ENCODE data around the gene TOMM5. TPM values are rescaled to one million over a fixed set of nuclear protein-coding genes. Genes with fewer than 3 reads are reported as not detected.

TOMM5 gene
- total and polyA plus RNA-seq, 2 donors (not counting 1 experiment from before 2014, with no cell fraction given) = 113 to 162 TPM

DNA sequence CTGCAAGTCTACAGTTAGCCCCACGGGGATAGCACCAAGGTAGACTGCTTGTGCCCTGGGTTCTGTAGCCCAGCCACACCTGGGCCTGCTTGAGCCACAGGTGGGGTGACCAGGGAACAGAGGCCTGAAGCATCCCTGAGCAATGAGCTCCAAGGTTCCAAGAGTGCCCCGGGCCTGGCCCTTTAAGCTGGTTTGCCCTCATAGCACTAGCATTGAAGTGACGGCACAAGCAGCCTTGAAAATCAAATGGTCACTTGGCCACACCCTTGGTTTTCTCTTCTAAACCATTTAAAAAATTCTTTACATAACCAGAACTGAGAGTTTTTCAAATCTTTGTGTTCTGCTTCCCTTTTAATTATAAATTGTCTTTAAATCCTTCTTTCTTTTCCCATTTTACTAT, 40.9 kb downstream of the TOMM5 start:
- Histone ChIP-seq H2AFZ (ENCODE audit: low read length) (no peak overlapping the region), H3K27ac (ENCODE audit: insufficient read depth, low read length) (no peak overlapping the region), H4K20me1 (ENCODE audit: control insufficient read depth, extremely low read depth, insufficient read depth, low read length) (no peaks in the 10 kb centered on the region), H3K4me2 (ENCODE audit: extremely low read depth, insufficient read depth, low read length) (no peak overlapping the region), H3K9ac (ENCODE audit: insufficient read depth, low read length) (no peak overlapping the region), H3K79me2 (ENCODE audit: control insufficient read depth, insufficient read depth, low read length) (no peaks in the 10 kb centered on the region), H3K36me3 (ENCODE audit: control insufficient read depth, insufficient read depth, low read length) (no peaks in the 10 kb centered on the region), H3K4me3 (replicated peaks in 1 of 4; ENCODE audit: control extremely low read depth in 1 of 4, insufficient read depth in 1 of 4, low read depth in 3 of 4, low read length in 4 of 4) (no peak overlapping the region), H3K4me1 (ENCODE audit: control insufficient read depth, extremely low read depth, insufficient read depth, low read length) (no peaks in the 10 kb centered on the region), H3K27me3 (ENCODE audit: control insufficient read depth, insufficient read depth, low read length) (no peaks in the 10 kb centered on the region), H3K9me3 (ENCODE audit: control insufficient read depth, insufficient read depth, low read depth, low read length) (no peaks in the 10 kb centered on the region)
- no peak for DNase-seq (ENCODE audit: low read depth in 2 of 2)
- TF ChIP-seq EZH2 (IDR thresholded peaks at IDR 0.05; ENCODE audit: low read length, missing control alignments) (no peak), CTCF (conservative IDR thresholded peaks at IDR 0.05 in 1 of 2, IDR thresholded peaks at IDR 0.05 in 1 of 2; ENCODE audit: low read depth in 1 of 2, low read length in 2 of 2) (no peak)

GRCh38 chr9:37550781-37551180, 41.6 kb downstream of the TOMM5 start:
- Histone ChIP-seq H3K4me2 (ENCODE audit: extremely low read depth, insufficient read depth, low read length) (no peak overlapping the region), H3K9ac (ENCODE audit: insufficient read depth, low read length) (no peak overlapping the region), H3K27me3 (ENCODE audit: control insufficient read depth, insufficient read depth, low read length) (no peaks in the 10 kb centered on the region), H3K9me3 (ENCODE audit: control insufficient read depth, insufficient read depth, low read depth, low read length) (no peaks in the 10 kb centered on the region), H3K4me3 (replicated peaks in 1 of 4; ENCODE audit: control extremely low read depth in 1 of 4, insufficient read depth in 1 of 4, low read depth in 3 of 4, low read length in 4 of 4) (no peak overlapping the region), H3K79me2 (ENCODE audit: control insufficient read depth, insufficient read depth, low read length) (no peaks in the 10 kb centered on the region), H3K4me1 (ENCODE audit: control insufficient read depth, extremely low read depth, insufficient read depth, low read length) (no peaks in the 10 kb centered on the region), H2AFZ (ENCODE audit: low read length) (no peak overlapping the region), H4K20me1 (ENCODE audit: control insufficient read depth, extremely low read depth, insufficient read depth, low read length) (no peaks in the 10 kb centered on the region), H3K36me3 (ENCODE audit: control insufficient read depth, insufficient read depth, low read length) (no peaks in the 10 kb centered on the region), H3K27ac (ENCODE audit: insufficient read depth, low read length) (no peak overlapping the region)
- DNase-seq (ENCODE audit: low read depth in 2 of 2) = peak; percentile 9 to 41
- TF ChIP-seq CTCF (conservative IDR thresholded peaks at IDR 0.05 in 1 of 2, IDR thresholded peaks at IDR 0.05 in 1 of 2; ENCODE audit: low read depth in 1 of 2, low read length in 2 of 2) (no peak), EZH2 (IDR thresholded peaks at IDR 0.05; ENCODE audit: low read length, missing control alignments) (no peak)

DNA sequence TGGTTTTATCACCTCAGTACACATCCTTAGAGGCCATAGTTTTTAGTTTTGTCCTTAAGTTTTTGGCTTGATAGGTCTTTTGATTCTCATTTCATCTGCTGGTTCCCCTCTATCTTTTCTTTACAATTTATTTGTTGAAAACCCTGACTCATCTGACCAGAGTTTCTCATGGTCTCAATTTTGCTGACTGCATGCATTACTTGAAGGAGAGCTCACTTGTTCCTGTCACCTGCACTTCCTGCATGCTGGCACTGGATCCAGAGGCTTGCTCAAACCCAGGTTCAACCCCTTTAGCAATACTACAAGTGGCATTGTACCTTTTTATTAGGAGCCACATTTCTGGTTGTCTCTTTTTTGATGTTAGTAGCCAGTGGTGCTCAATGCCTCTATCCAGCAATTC, 42.9 kb downstream of the TOMM5 start:
- no peaks in the 10 kb centered on the region for H3K9me3 ChIP-seq (ENCODE audit: control insufficient read depth, insufficient read depth, low read depth, low read length)
- H3K79me2 ChIP-seq (ENCODE audit: control insufficient read depth, insufficient read depth, low read length) = no peaks in the 10 kb centered on the region
- no peak for TF ChIP-seq CTCF (conservative IDR thresholded peaks at IDR 0.05 in 1 of 2, IDR thresholded peaks at IDR 0.05 in 1 of 2; ENCODE audit: low read depth in 1 of 2, low read length in 2 of 2)
- TF ChIP-seq EZH2 (IDR thresholded peaks at IDR 0.05; ENCODE audit: low read length, missing control alignments) = no peak
- H3K4me3 ChIP-seq (replicated peaks in 1 of 4; ENCODE audit: control extremely low read depth in 1 of 4, insufficient read depth in 1 of 4, low read depth in 3 of 4, low read length in 4 of 4) = no peak overlapping the region
- no peak overlapping the region for H3K9ac ChIP-seq (ENCODE audit: insufficient read depth, low read length)
- H2AFZ ChIP-seq (ENCODE audit: low read length) = no peak overlapping the region
- no peak overlapping the region for H3K27ac ChIP-seq (ENCODE audit: insufficient read depth, low read length)
- H3K4me2 ChIP-seq (ENCODE audit: extremely low read depth, insufficient read depth, low read length) = no peak overlapping the region
- no peaks in the 10 kb centered on the region for H3K27me3 ChIP-seq (ENCODE audit: control insufficient read depth, insufficient read depth, low read length)
- H3K4me1 ChIP-seq (ENCODE audit: control insufficient read depth, extremely low read depth, insufficient read depth, low read length) = no peaks in the 10 kb centered on the region
- peak in 1 of 2 donors; percentile 25 for DNase-seq (ENCODE audit: low read depth in 2 of 2)
- H4K20me1 ChIP-seq (ENCODE audit: control insufficient read depth, extremely low read depth, insufficient read depth, low read length) = no peaks in the 10 kb centered on the region
- H3K36me3 ChIP-seq (ENCODE audit: control insufficient read depth, insufficient read depth, low read length) = no peaks in the 10 kb centered on the region
